Stimulated activated CD8-positive, alpha-beta memory T cell treated with anti-CD3 and anti-CD28 coated beads, Interleukin-2, amount 100 ng/mL, for 48 hours (primary cell): ENCODE measurements around the gene PCNT.
"Not testable (repeated sequence)": the region's sequence is repeated elsewhere in the genome, so short reads cannot be mapped to it uniquely, and the experiment has no call there.

Source experiments
- DNase-seq, 2 donors: peaks; one replicate each; pipeline ENCODE4 v3.0.0-alpha.2; 2020; ENCODE audit warnings: low read depth in 2 of 2

Gene PCNT

DNA sequence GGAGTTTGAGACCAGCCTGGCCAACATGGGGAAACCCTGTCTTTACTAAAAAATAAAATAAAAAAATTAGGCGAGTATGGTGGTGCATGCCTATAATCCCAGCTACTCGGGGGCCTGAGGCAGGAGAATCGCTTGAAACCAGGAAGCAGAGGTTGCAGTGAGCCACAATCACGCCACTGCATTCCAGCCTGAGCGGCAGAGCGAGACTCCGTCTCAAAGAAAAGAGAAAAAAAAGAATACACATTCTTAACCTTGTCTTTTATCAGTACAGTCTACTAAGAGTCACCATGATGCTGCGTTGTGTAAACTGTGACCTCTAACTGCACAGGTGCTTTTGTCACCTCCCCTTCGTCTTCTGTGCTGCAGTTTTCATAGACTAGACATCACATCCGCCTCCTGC, 37.2 kb downstream of the PCNT start:
- DNase-seq: no peak

DNA sequence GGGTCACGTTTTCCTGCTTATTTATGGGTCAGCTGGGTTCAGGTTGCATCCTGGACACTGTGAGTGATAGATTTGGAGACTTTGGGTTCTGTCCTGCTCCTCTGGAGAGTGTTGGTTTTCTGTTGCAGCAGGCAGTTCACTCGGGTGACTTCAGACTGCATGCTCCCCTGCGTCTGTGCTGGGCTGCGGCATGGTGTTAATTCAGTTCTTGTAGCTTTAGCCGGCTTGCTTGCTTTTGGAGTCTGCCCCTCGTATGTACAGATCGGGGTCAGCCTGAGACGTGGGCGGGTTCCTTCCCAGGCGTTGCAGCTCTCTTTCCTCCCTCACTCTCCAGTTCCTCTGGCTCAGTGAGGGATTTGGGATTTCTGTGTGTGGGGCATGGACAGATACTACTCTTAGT, 38.0 kb downstream of the PCNT start:
- DNase-seq: no peak

DNA sequence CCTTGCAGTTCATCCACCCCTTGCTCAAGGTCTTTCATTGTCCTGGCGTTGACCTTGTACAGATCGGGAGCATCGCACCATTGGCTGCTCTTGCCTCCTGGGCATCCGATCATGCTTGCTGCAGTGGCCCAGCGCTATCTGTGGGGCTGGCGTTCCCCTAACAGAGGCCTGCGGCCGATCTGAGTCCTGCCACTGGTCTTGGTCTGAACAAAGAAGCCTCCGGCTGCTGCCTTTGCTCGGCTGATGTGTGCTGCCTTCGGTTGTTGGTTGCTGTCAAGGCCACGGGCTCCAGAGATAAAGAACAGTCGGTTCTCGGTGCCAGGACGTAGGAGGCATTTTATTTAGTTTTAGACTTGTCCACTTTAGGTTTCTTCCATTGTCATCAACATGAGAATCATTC, 39.0 kb downstream of the PCNT start:
- DNase-seq: no peak

DNA sequence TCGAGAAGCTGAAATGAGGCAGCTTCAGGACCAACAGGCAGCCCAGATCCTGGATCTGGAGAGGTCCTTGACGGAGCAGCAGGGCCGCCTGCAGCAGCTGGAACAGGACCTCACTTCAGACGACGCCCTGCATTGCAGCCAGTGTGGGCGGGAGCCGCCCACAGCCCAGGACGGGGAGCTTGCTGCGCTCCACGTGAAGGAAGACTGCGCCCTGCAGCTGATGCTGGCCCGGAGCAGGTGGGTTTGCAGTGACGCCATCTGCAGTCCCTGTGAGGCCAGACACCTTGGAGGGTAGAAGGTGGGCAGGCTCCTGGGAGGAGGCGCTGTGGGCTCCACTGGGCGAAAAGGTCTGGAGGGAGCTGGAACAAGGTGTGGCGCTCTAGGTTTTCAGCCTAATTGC, 39.7 kb downstream of the PCNT start:
- no peak for DNase-seq

DNA sequence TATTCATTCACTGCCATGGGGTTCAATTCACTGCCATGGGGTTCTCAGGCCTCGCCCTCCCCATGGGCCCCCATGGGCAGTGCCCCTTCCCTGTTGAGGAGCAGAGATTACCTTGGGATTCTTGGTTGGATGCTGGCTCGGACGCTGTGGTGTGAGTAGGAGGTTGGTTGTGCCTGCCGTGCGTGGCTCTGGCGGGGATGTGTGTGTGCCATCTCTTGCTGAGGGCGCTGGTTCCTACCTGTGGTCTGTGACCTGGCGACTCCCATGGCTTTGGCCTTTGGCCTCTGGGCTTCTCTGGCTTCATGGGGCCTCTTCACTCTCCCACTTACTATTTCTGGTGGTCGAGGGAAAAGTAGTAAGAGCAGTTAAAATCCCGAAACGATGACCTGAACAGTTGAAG, 42.1 kb downstream of the PCNT start:
- DNase-seq: no peak

DNA sequence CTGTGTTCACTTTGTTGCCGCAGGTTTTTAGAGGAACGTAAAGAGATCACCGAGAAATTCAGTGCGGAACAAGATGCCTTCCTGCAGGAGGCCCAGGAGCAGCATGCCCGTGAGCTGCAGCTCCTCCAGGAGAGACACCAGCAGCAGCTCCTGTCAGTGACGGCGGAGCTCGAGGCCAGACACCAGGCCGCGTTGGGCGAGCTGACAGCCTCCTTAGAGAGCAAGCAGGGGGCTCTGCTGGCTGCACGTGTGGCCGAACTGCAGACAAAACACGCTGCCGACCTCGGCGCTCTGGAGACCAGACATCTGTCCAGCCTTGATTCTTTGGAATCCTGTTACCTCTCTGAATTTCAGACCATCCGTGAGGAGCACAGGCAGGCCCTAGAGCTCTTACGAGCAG, 42.6 kb downstream of the PCNT start:
- no peak for DNase-seq

DNA sequence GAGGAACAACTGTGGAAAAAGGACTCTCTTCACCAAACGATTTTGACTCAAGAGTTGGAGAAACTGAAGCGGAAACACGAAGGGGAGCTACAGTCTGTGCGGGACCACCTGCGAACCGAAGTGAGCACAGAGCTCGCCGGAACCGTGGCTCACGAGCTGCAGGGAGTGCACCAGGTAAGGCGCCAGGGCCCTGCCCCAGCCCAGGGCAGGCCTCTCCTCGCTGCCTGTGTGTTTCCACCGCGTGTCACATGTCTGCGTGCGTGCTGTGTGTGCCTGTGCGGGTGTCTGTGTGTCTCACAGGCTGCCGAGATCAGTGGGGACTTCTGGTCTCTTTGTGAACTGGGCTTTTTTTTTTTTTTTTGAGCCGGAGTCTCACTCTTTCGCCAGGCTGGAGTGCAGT, 43.0 kb downstream of the PCNT start:
- DNase-seq: no peak

DNA sequence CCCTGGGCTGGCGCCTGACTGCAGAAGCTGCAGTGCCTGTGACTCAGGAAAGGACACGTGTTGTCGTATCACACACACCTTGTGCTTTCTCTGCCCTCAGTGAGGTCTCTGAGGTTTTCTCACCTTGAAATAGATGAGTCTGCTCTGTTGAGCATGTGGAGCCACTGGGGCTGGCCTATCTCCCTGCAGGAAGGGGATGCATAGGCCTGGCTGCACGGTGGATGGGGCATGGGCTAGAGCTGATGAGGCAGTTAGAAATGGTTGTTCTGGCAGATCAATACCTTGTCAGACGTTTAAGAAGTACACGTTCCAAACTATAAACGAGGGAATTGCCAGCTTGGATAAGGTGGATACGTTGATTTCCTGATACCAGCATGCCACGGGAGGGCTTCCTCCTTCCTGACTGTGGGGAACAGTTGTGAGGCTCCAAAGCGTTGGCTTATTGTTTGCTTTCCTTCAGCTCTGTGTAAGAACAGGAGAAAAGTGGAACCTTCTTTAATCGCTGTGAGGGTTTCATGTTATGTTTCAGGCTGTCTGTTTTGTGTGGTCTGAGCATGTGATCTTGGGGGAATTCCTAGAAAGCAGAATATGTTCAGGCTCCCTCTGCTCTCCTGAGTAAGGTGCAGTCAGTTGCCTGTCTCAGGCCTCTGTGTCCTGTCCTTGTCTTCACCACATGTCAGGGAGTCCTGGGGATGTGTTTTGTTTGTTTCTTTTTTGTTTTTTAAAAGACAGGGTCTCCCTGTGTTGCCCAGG, 44.8 kb downstream of the PCNT start:
- peak; percentile 10 to 23 for DNase-seq

DNA sequence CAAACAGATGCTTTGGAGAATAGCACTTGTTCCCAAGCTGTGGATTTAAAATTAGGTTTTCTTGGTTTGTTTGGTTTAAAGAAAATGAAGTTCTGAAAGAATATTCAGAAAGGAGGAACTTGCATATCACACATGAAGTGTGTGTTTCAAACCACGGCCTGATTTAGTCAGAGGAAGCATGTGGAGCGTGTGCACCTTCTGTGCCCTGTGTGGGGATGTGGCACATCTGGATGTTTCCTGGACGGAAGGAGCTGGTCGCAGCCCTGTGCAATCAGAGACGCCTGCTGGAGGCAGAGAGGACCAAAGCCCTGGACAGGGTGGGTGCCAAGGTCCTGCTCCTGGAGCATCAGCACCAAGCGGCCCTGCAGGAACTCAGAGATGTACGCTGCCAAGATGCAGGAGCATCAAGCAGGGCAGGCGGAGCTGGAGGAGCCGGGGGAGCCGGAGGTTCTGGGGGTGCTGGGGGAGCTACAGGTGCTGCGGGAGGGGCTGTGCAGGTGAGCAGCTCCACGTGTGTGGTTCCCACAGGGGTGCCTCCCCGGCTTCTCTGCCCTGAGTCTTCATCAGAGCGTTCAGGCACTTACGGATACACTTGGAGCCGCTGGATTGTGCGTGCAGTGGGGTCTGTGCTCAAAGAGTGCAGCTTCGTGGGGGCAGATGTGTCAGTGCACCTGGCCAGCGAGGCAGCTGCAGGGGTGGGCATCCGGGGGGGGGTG, 45.7 kb downstream of the PCNT start:
- no peak for DNase-seq

DNA sequence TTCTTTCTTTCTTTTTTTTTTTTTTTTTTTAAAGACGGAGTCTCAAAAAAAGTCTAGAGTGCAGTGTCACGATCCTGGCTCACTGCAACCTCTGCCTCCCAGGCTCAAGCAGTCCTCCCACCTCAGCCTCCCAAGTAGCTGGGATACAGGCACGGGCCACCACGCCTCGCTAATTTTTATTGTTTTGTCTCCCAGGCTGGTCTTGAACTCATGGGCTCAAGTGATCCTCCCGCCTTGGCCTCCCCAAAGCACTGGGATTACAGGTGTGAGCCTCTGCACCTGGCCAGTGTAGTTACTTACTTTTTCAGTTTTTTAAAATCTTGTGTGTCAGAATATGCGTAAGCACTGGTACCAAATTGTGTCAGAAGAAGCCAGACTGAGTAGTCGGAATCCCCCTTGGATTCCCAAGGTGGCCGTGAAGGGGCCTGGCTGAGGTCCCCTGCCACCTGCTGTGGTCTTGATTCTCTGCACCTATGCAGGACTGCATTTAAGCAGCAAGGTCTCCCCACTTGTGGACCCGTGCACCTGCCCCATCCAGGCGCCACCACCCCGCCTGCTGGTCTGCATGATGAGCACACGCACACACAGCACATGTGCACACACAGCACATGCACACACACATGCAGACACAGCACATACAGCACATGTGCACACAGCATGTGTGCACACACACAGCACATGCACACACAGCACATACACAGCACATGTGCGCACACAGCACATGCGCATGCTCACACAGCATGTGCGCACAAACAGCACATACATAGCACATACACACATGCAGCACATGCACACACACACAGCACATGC, 47.5 kb downstream of the PCNT start:
- no peak for DNase-seq

DNA sequence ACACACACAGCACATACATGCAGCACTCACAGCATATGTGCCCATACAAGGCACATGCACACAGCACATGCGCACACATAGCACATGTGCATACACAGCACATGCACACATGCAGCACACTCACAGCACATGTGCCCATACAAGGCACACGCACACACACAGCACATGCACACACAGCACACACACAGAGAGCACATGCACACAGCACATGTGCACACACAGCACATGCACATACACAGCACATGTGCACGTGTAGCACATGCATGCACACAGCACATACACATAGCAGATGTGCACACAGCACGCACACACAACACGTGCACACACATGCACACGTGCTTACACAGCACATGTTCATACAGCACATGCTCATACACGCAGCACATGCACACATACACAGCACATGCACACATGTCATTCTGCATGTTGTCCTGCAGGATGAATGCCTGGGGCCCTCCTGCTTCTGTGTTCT, 48.1 kb downstream of the PCNT start:
- DNase-seq: no peak

DNA sequence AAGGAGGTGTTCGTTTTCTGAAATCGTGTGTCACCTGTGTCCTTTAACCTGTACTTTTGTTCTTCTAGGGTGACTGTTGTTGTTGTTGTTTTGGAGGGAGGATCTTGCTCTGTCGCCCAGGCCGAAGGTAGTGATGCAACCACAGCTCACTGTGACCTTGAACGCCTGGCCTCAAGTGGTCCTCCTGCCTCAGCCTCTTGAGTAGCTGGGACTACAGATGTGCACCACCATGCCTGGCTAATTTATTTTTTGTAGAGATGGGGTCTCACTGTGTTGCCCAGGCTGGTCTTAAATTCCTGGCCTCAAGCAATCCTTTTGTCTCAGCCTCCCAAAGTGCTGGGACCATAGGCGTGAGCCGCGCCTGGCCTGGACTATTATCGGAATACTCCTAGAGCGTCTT, 49.0 kb downstream of the PCNT start:
- not testable (repeated sequence) for DNase-seq

DNA sequence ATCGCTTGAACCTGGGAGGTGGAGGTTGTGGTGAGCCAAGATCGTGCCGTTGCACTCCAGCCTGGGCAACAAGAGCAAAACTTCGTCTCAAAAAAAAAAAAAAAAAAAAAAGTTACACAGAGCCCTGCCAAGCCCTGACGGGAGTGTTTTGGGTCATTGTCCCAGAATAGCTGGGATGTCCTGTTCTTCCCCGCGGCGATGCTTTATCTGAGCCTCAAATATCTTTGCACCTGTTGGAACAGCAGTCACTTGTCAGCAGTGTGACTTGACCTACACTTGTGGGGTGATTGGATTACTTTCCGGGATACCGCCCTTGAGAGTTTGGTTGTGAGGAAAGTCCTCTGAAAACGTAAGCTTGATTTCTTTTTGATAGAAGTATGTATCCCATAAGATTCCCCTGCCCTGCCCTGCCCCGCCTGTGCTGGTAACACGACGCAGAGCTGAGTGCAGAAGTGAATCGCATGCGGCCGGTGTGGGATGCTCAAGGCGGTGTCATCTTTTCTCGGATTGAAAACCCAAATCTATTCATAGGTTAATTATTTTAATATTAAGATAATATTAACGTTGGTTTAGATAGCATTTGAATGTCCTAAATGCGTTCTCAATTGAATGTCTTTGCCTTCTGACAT, 50.9 kb downstream of the PCNT start:
- DNase-seq: no peak

DNA sequence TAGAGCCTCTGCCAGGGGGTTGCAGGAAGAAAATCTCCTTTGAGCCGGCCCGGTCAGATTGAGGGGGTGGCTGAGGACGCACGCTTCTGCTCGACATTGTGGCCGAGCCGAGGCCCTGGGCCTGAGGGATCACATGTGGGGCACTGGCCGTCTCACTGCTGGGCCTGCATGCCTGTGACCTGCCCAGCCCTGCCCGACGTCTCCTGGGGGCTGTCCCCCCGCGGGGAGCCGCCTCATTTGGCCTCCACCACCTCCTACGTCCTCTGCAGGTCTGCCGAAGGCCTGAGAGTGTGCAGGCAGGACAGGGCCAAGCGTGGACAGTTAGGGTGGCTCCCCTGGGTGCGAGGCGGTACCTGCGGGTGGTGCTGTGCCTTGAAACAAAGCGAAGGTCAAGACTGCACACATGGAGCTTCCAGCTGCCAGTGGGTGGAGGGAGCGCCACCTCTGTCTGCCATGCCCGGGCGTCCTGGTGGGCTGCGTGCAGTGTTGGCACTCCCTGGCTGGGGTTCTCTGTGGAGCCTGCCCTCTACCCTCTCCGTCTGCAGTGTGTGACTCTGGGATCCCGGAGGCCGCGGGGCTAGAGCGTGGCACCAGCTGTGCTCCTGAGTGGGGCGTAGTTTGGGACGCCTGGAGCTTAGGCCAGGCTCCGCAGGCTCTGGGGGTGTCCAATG, 51.7 kb downstream of the PCNT start:
- DNase-seq: no peak

DNA sequence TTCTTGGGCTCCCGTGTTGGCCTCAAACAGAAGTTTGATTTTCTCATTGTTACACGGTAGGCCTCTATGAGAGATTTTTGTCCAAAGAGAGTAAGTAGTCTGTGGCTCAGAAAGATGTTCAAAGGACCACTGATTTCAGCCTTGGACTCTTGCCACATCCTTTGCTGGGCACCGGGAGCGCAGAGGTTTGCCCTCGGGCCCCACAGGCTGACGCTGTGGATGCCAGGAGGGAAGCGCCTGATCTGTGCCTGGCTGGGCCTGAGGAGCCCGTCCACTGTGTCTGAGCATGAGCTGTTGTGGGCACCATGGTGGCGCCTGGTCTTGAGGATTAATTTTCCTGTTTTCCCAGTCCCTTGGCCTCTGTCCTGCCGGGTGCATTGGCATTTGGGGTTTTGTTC, 52.3 kb downstream of the PCNT start:
- DNase-seq: no peak

DNA sequence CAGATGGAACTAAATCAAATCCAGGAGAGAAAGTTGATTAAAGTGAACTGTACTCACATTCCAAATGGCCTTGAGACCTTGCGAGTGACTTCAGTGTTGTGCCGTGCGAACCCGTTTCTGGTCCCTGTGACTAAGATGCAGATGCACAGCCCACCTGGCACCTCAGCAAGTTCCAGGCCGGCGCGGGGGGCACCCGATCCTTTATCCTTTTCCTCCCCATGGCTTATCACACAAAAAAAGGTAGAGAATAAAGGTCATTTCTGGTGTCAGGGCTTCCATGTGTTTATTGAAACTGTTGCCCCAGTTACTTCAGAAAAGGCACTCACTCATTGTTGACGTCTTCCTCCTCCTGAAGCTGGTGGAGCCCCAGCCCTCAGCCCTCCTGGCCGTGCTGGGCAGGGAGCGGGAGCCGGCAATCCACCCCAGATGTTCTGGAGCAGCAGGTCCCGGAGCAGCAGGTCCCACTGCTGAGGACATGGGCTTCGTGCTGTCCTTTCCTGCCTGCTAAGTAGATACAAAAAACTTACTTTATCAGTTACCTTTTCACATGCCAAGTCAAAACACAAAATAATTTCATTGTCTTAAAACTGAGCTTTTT, 53.0 kb downstream of the PCNT start:
- no peak for DNase-seq

DNA sequence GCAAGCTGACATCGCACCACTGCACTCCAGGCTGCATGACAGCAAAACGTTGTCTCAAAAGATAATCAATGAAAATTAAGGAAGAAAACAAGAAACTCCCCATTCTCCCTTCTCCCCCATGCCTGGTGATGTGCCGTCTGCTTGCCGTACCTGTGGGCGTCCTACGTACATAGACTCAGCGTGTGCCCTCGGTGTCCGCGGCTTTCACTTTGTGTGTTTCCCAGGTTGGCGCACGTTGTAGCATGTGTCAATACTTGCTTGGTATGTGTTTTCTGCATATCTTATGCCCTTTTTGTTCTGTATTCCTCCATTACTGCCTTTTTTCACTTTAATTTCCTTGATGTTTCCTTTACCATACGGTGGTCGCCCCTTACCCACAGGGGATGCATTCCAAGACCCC, 53.8 kb downstream of the PCNT start:
- DNase-seq: no peak

DNA sequence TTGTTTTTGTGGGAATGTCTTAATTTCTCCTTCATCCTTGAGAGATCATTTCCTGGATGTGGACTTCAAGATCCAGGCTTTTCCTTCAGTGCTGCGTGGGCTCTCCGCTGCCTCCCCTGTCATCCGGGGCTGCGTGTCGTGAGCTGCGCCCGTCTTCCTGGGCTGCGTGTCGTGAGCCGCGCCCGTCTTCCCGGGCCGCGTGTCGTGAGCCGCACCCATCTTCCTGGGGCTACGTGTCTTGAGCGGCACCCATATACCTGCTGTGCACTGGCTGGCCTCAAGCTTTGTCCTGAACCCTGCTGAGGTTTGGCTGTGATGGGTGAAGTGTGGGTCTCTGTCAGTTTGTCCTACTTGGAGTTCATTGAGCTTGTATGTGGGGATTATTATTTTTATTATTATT, 55.1 kb downstream of the PCNT start:
- DNase-seq: no peak

DNA sequence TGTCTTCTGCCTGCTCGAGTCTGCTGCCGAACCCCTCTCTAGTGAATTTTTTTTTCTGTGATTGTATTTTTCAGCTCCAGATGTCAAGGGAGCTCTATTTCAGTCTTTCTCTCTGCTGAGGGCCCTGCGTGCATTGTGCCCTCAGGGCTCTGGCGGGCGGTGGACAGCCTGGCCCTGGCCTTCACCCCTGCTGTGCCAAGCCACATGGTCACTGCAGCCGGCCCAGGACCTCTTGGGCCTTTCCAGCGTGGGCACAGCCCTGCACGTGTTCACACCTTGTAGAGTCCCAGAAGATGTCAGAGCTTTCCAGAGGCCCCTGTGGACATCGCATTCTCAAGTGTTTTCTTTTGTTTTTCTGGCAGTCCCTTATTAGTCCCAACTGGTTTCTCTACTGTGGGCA, 55.7 kb downstream of the PCNT start:
- no peak for DNase-seq

DNA sequence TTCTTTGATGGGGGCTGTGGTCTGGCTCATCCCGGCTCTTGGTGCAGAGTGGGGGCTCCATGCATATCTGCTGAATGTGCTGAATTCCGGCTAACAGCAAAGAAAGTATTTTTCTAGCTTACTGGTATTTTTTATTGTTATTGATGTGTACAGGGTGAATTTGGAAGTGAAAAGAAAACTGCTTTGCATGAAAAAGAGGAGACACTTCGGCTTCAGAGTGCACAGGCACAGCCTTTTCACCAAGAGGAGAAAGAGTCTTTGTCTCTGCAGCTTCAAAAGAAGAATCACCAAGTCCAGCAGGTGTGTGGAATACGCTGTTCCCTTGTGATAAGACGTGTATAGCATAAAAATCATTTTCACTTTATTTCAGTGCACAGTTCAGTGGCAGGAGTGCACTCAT, 57.6 kb downstream of the PCNT start:
- no peak for DNase-seq

DNA sequence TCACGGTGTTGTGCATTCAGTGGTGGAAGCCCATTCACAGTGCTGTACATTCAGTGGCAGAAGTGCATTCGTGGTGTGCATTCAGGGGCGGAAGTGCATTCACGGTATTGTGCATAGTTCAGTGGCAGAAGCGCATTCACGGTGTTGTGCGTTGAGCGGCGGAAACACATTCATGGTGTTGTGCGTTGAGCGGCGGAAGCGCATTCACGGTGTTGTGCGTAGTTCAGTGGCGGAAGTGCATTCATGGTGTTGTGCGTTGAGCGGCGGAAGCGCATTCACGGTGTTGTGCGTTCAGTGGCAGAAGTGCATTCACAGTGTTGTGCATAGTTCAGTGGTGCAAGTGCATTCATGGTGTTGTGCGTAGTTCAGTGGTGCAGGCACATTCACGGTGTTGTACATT, 60.6 kb downstream of the PCNT start:
- DNase-seq: no peak
